ENCODE results near the gene COX4I1. TPM values are rescaled to one million over a fixed set of nuclear protein-coding genes. Genes with fewer than 3 reads are reported as not detected.

Gene COX4I1
- total RNA-seq, 2 experiments from 2014 or later = 374 to 508 TPM

DNA sequence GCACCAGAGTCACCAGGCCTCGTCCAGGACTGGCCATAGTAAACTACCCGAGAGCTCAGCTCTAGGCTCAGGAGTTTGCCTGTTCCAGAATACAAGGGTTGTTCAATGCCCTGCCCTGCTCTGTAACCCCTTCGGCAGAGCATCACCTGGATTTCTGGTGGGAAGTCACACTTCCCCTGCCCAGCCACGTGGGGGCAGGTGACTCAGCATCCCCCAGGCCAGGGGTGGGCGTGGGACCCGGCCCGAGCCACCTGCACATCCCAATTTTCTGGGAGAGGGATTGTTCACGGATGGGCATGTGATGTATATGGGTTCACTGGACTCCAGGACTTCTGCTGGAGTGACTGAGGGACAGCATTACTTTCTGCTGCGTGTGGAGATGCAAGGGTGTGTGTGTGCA, 25.8 kb downstream of the COX4I1 start:
- intact Hi-C loops (cut with DNase I, micrococcal nuclease) = no loop called here
- ChIA-PET CTCF (no interaction called here), POLR2A (no interaction called here)
- no peak for ATAC-seq
- H3K36me3 Mint-ChIP-seq (ENCODE audit: low read depth) = no peaks in the 10 kb centered on the region
- no peak for DNase-seq
- H3K4me3 Mint-ChIP-seq = no peak overlapping the region
- H3K9me3 Mint-ChIP-seq (ENCODE audit: low read depth) = peaks cover 4% of the 10 kb centered on the region
- no peak overlapping the region for H3K27ac Mint-ChIP-seq
- peaks cover 21% of the 10 kb centered on the region for H3K4me1 Mint-ChIP-seq
- H3K27me3 Mint-ChIP-seq = peaks cover 12% of the 10 kb centered on the region

DNA sequence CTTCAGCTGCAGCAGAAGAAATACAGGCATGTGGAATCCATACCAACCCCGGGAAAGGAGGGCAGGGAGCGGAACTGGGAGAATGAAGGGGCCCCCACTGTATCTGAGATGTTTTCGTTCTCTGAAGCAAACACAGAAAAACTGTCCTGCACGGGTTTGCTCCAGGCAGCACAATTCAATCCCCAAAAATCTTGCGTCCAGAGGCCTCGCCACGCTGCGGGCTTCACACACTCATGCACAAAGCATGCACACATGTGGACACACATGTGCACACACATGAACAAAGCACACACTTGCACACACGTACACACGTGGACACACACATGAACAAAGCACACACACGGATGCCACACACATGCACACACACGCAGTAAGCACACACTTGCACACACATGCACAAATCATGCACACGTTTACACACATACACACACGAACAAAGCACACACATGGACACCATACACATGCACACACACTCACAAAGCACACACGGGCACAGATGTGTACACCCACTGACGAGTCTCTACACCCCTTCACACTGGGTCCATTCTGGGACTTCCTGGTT, 27.3 kb downstream of the COX4I1 start:
- no peak overlapping the region for H3K27ac Mint-ChIP-seq
- peaks cover 15% of the 10 kb centered on the region for H3K4me1 Mint-ChIP-seq

GRCh38 chr16:85828166-85828565, 28.7 kb downstream of the COX4I1 start:
- ChIA-PET POLR2A (no interaction called here), CTCF (no interaction called here)
- intact Hi-C loops (cut with DNase I, micrococcal nuclease) = no loop called here
- no peak for ATAC-seq
- H3K4me1 Mint-ChIP-seq = peaks cover 13% of the 10 kb centered on the region
- no peaks in the 10 kb centered on the region for H3K36me3 Mint-ChIP-seq (ENCODE audit: low read depth)
- H3K27ac Mint-ChIP-seq = no peak overlapping the region
- H3K27me3 Mint-ChIP-seq = peaks cover 34% of the 10 kb centered on the region
- no peak overlapping the region for H3K4me3 Mint-ChIP-seq
- peaks cover 4% of the 10 kb centered on the region for H3K9me3 Mint-ChIP-seq (ENCODE audit: low read depth)
- no peak for DNase-seq

More for the DNA sequence above, 27.3 kb downstream of the COX4I1 start:
- Mint-ChIP-seq H3K9me3 (ENCODE audit: low read depth) (peaks cover 4% of the 10 kb centered on the region), H3K4me3 (no peak overlapping the region), H3K36me3 (ENCODE audit: low read depth) (no peaks in the 10 kb centered on the region), H3K27me3 (peaks cover 25% of the 10 kb centered on the region)
- DNase-seq = no peak
- ChIA-PET POLR2A (no interaction called here), CTCF (interaction anchor here (0.5 kb wide), 1 partner anchor 14 kb away, joined by 3 read pairs; no protein-coding TSS in a partner anchor)
- ATAC-seq = no peak
- intact Hi-C loops (cut with DNase I, micrococcal nuclease) = no loop called here

DNA sequence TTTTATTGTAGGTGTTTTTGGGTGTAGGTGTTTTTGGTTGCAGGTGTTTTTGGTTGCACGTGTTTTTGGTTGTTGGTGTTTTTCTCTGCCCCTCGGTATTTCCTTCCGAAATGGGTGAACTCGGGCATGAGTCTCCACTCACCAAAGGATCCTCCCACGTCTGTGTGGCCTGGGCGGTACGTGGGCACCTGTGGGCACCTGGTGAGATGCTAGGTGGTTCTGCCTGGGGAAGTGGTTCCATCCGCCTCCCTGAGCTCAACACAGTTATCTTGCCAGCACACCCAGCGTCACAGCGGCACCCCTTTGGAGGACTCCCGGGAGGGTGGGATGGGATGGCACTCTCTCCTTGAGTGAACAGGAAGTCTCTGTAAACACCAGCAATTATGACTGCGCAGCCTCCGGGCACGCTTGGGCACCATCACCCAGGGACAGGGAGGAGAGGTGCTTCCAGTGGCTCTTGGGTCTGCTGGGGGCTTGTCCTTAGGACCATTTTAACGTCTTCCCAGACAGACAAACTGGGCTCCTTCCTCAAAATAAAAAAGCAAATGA, 29.8 kb downstream of the COX4I1 start:
- Mint-ChIP-seq H3K36me3 (ENCODE audit: low read depth) (no peaks in the 10 kb centered on the region), H3K9me3 (ENCODE audit: low read depth) (peaks cover 5% of the 10 kb centered on the region), H3K27ac (no peak overlapping the region), H3K4me1 (peaks cover 13% of the 10 kb centered on the region), H3K4me3 (no peak overlapping the region), H3K27me3 (peaks cover 38% of the 10 kb centered on the region)
- ATAC-seq (no peak), DNase-seq (no peak)
- POLR2A ChIA-PET = no interaction called here
- CTCF ChIA-PET = interaction anchor here (1.5 to 2.1 kb wide), 2 partner anchors 8 to 158 kb away, joined by 3 to 8 read pairs; no protein-coding TSS in a partner anchor
- intact Hi-C loops (cut with DNase I, micrococcal nuclease) = no loop called here

GRCh38 chr16:85829751-85830445, 30.4 kb downstream of the COX4I1 start:
- ATAC-seq = no peak
- CTCF ChIA-PET = interaction anchor here (0.6 to 2.1 kb wide), 4 partner anchors 8 to 1259 kb away, joined by 3 to 8 read pairs (median 3); no protein-coding TSS in a partner anchor
- Mint-ChIP-seq H3K27ac (no peak overlapping the region), H3K9me3 (ENCODE audit: low read depth) (peaks cover 5% of the 10 kb centered on the region), H3K27me3 (peaks cover 38% of the 10 kb centered on the region), H3K4me3 (no peak overlapping the region), H3K4me1 (peaks cover 13% of the 10 kb centered on the region), H3K36me3 (ENCODE audit: low read depth) (no peaks in the 10 kb centered on the region)
- no peak for DNase-seq
- POLR2A ChIA-PET = no interaction called here
- intact Hi-C loops (cut with DNase I, micrococcal nuclease) = no loop called here

DNA sequence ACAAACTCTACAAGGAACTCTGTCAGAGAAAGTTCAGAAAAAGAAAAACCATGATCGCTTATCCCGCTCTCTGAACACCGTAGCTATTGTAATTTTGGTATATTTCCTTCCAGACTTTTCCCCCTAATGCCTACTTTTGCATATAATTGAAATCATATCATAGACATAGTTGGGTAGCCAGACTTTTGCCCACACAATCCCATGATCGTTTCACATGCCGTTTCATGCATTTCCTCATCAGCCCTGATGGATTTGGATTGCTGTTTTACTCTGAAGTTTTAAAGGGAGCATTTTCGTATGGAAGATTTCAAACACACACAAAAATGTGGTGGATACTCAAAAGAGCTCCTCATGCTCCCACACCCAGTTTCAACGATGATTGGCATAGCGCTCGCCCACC, 31.3 kb downstream of the COX4I1 start:
- POLR2A ChIA-PET = no interaction called here
- CTCF ChIA-PET = interaction anchor here (0.6 to 2.1 kb wide), 4 partner anchors 9 to 1258 kb away, joined by 3 to 8 read pairs (median 3); no protein-coding TSS in a partner anchor
- no peak overlapping the region for H3K27ac Mint-ChIP-seq
- peaks cover 40% of the 10 kb centered on the region for H3K27me3 Mint-ChIP-seq
- no peaks in the 10 kb centered on the region for H3K36me3 Mint-ChIP-seq (ENCODE audit: low read depth)
- H3K9me3 Mint-ChIP-seq (ENCODE audit: low read depth) = peaks cover 5% of the 10 kb centered on the region
- DNase-seq = no peak
- H3K4me1 Mint-ChIP-seq = peaks cover 13% of the 10 kb centered on the region
- intact Hi-C loops (cut with DNase I, micrococcal nuclease) = no loop called here
- no peak for ATAC-seq
- no peak overlapping the region for H3K4me3 Mint-ChIP-seq

- intact Hi-C loops (cut with DNase I, micrococcal nuclease) = no loop called here
- no peaks in the 10 kb centered on the region for H3K36me3 Mint-ChIP-seq (ENCODE audit: low read depth)
- peaks cover 5% of the 10 kb centered on the region for H3K9me3 Mint-ChIP-seq (ENCODE audit: low read depth)
- peaks cover 13% of the 10 kb centered on the region for H3K4me1 Mint-ChIP-seq
- ChIA-PET POLR2A (no interaction called here), CTCF (interaction anchor here (0.8 to 1.0 kb wide), 2 partner anchors 11 to 20 kb away, joined by 3 to 4 read pairs; no protein-coding TSS in a partner anchor)
- peaks cover 39% of the 10 kb centered on the region for H3K27me3 Mint-ChIP-seq
- ATAC-seq (no peak), DNase-seq (no peak)
- H3K4me3 Mint-ChIP-seq = no peak overlapping the region
- H3K27ac Mint-ChIP-seq = no peak overlapping the region
Observed at GRCh38 chr16:85832570-85833218, 33.2 kb downstream of the COX4I1 start.

DNA sequence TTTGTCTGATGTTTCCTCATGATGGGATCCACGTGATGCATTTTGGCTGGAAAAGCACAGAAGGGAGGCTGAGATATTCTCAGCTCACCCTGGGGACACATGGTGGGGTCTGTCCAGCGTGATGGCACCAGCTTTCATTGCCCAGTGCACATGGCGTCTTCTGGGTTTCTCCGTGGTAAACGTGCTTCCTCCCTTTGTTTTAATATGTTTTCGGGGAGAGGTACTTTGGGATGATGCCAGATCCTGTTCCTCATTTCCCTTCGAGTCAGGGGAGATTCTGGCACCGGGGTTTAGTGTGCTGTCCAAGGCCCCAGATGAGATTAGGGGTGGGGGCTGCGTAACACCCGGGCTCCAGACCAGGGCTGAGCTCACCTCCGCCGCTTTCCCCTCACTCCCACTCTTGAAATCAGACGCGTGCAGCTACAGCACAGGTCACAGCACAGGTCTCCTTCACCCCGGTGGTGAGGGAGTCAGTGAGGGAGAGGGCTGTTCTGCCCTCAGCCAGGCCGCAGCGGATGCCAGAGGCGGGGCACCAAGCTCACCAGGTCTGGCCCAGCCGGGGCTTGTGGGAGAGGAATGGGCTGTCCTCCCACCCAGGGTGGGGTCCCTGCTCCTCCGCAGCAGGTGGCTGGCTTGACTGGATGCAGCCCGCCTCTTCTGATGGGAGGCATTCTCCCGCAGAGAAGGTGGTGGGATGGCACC, 33.9 kb downstream of the COX4I1 start:
- H3K27me3 Mint-ChIP-seq = peaks cover 39% of the 10 kb centered on the region
- ChIA-PET CTCF (interaction anchor here (0.8 kb wide), 1 partner anchor 21 kb away, joined by 4 read pairs; no protein-coding TSS in a partner anchor), POLR2A (no interaction called here)
- H3K27ac Mint-ChIP-seq = no peak overlapping the region
- DNase-seq (no peak), ATAC-seq (no peak)
- intact Hi-C loops (cut with DNase I, micrococcal nuclease) = no loop called here
- no peak overlapping the region for H3K4me3 Mint-ChIP-seq
- H3K36me3 Mint-ChIP-seq (ENCODE audit: low read depth) = no peaks in the 10 kb centered on the region
- H3K4me1 Mint-ChIP-seq = peaks cover 13% of the 10 kb centered on the region
- peaks cover 5% of the 10 kb centered on the region for H3K9me3 Mint-ChIP-seq (ENCODE audit: low read depth)

DNA sequence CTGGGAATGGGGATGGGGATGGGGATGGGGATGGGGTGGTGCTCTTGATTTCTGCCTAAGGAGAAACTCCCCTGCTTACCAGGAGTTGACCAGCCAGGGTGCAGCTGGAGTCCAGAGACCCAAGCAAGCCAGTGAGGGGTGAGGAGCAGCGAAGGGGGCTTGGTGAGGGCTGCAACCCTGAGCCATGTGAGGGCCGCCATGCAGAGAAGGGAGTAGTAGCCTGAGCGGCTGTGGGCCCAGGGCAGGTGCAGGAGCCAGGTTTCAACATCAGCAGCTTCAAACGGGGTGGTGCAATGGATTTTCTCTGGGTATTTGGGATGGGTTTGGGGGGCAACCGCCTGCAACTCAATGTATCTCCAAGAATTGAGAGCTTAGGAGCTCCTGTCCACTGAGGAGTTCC, 35.2 kb downstream of the COX4I1 start:
- H3K27me3 Mint-ChIP-seq = peaks cover 37% of the 10 kb centered on the region
- DNase-seq (no peak), ATAC-seq (no peak)
- H3K27ac Mint-ChIP-seq = no peak overlapping the region
- peaks cover 1% of the 10 kb centered on the region for H3K4me1 Mint-ChIP-seq
- H3K9me3 Mint-ChIP-seq (ENCODE audit: low read depth) = peaks cover 1% of the 10 kb centered on the region
- CTCF ChIA-PET = interaction anchor here (0.7 kb wide), 1 partner anchor 60 kb away, joined by 3 read pairs; no protein-coding TSS in a partner anchor
- no peak overlapping the region for H3K4me3 Mint-ChIP-seq
- no peaks in the 10 kb centered on the region for H3K36me3 Mint-ChIP-seq (ENCODE audit: low read depth)
- intact Hi-C loops (cut with DNase I, micrococcal nuclease) = no loop called here
- POLR2A ChIA-PET = no interaction called here

- no peak for DNase-seq
- H3K9me3 Mint-ChIP-seq (ENCODE audit: low read depth) = peaks cover 1% of the 10 kb centered on the region
Observed at GRCh38 chr16:85835227-85835751, 35.8 kb downstream of the COX4I1 start.

More at GRCh38 chr16:85835227-85835751, 35.8 kb downstream of the COX4I1 start:
- POLR2A ChIA-PET = no interaction called here
- intact Hi-C loops (cut with DNase I, micrococcal nuclease) = no loop called here
- H3K27me3 Mint-ChIP-seq = peaks cover 37% of the 10 kb centered on the region
- H3K27ac Mint-ChIP-seq = no peak overlapping the region
- H3K36me3 Mint-ChIP-seq (ENCODE audit: low read depth) = no peaks in the 10 kb centered on the region
- CTCF ChIA-PET = interaction anchor here (0.7 kb wide), 1 partner anchor 60 kb away, joined by 3 read pairs; no protein-coding TSS in a partner anchor
- H3K4me3 Mint-ChIP-seq = no peak overlapping the region
- ATAC-seq = no peak
- no peaks in the 10 kb centered on the region for H3K4me1 Mint-ChIP-seq
